Heart left ventricle (tissue), 16 donors: ENCODE results near the gene BMP2K. TPM values are rescaled to one million over a fixed set of nuclear protein-coding genes. Genes with fewer than 3 reads are reported as not detected.

Experiments
- ATAC-seq, 4 donors: fragments of 200-7000 bp; cut with Tn5 transposase; one replicate each; pipeline ENCODE4 v1.9.1; 2020 to 2022; ENCODE audit warnings: moderate library complexity in 4 of 4, mild to moderate bottlenecking in 3 of 4, moderate number of reproducible peaks in 1 of 4
- DNase-seq, 5 donors: peaks; one replicate each; pipeline ENCODE4 v3.0.0-alpha.2; 2020
- H3K27ac ChIP-seq, 12 donors: fragments of 200-600 bp; sonication (generic) in 4 of 12; one replicate each; pipeline versions ENCODE4 v1.5.0 to v1.8.0; 2016 to 2022; ENCODE audit warnings: mild to moderate bottlenecking in 2 of 12
- H3K27me3 ChIP-seq, 9 donors: fragments of 200-600 bp; sonication (generic) in 2 of 9; one replicate each; pipeline versions ENCODE4 v1.5.1 to v1.8.0; 2016 to 2022; ENCODE audit warnings: mild to moderate bottlenecking in 3 of 9
- H3K36me3 ChIP-seq, 9 donors: fragments of 200-600 bp; sonication (generic) in 2 of 9; one replicate each; pipeline versions ENCODE4 v1.5.0 to v1.8.0; 2018 to 2022; ENCODE audit warnings: mild to moderate bottlenecking in 2 of 9
- H3K4me1 ChIP-seq, 12 donors: fragments of 200-600 bp; sonication (generic) in 4 of 12; one replicate each; pipeline versions ENCODE4 v1.5.0 to v1.8.0; 2016 to 2022; ENCODE audit warnings: mild to moderate bottlenecking in 3 of 12
- H3K4me3 ChIP-seq, 12 donors: fragments of 200-600 bp; sonication (generic) in 4 of 12; one replicate each; pipeline versions ENCODE4 v1.5.0 to v1.8.0; 2017 to 2022; ENCODE audit warnings: mild to moderate bottlenecking in 9 of 12, moderate library complexity in 4 of 12
- H3K9me3 ChIP-seq, 12 donors: fragments of 200-600 bp; sonication (generic) in 4 of 12; one replicate each; pipeline versions ENCODE4 v1.5.0 to v1.8.0; 2016 to 2022; ENCODE audit warnings: mild to moderate bottlenecking in 1 of 12
- POLR2A ChIP-seq, 2 donors: fragments of 450-650 bp; IDR thresholded peaks; one replicate each; pipeline ENCODE4 v1.6.1; 2017; ENCODE audit warnings: antibody characterized with exemption in 2 of 2, mild to moderate bottlenecking in 2 of 2, moderate library complexity in 2 of 2
- WGBS, 4 donors: extraction: QIAGEN DNeasy Blood & Tissue Kit in 2 of 4; methylation state at CpG; one replicate each; pipeline versions ENCODE4 v1.1.5 to v1.1.7; 2013 to 2018; 5-methylcytosine and 5-hydroxymethylcytosine counted together
- intact Hi-C, 10 donors: fragments of 100-400 bp; cut with DNase I; formaldehyde crosslinking; loops; one replicate each; pipeline versions ENCODE4 v1.11.1 to v1.14.2; 2022
- polyA plus RNA-seq, 2 donors: library from polyadenylated mRNA; stranded (reverse); fragments of 200-250 nt; gene quantifications; one replicate each; pipeline ENCODE4 v1.2.3, GENCODE V29; 2013
- total RNA-seq, 9 donors: library from RNA; depleted of rRNA in 2 of 9; stranded (reverse); fragments of >200 nt in 2 of 9; fragmentation: NEBNext Ultra II Directional in 3 of 9; extraction: Animal tissue kit (Norgen Biotek cat#: 25700) in 3 of 9; gene quantifications; one replicate each; pipeline versions ENCODE4 v1.1.0 to v1.2.4, GENCODE V29; 2016 to 2023
- TF ChIP-seq, protein P1 (sequence below), 12 donors: fragments of 200-600 bp; sonication (generic) in 4 of 12; IDR thresholded peaks; one replicate each; pipeline versions ENCODE4 v1.5.0 to v1.8.0; 2018 to 2022; ENCODE audit warnings: antibody characterized with exemption in 12 of 12, mild to moderate bottlenecking in 5 of 12
- donor health status: ischemic (EF 13 %, LVEDD 7.1; RV severe dilation, severe dysfunction).
- donor health status: healthy with polysubstance abuse.
- donor health status: DM: no; HTN: yes; CAD: no.
- donor health status: DM: no; HTN: no; CAD: no.
- donor health status: ischemic (EF 25% LVEDD 6.9; RV normal size, moderate dysfunction).
- donor health status: ischemic (EF 25% LVEDD 5.7; RV mildly dilated, moderate dysfunction).
- donor health status: healthy.
- donor health status: DM: yes; HTN: yes; CAD: no.
- donor health status: ischemic (EF 35%, LVEDD 5.7; RV mildly dilated, moderate dysfunction).
- donor health status: nonischemic (EF 11% LVEDD 7.7; RV severe dilation, severe dysfunction).
- donor health status: DM: yes; HTN: yes; CAD: no.
- donor health status: PGD.
- donor health status: ischemic (EF 29% LVEDD 5.4; RV normal size, mild dysfunction).
- donor health status: nonischemic (EF 23%, LVEDD 6.1; RV moderate dilation, normal function).

The BMP2K gene
- total and polyA plus RNA-seq, 11 donors = 5.4 to 65.7 (median 21.6) TPM

DNA sequence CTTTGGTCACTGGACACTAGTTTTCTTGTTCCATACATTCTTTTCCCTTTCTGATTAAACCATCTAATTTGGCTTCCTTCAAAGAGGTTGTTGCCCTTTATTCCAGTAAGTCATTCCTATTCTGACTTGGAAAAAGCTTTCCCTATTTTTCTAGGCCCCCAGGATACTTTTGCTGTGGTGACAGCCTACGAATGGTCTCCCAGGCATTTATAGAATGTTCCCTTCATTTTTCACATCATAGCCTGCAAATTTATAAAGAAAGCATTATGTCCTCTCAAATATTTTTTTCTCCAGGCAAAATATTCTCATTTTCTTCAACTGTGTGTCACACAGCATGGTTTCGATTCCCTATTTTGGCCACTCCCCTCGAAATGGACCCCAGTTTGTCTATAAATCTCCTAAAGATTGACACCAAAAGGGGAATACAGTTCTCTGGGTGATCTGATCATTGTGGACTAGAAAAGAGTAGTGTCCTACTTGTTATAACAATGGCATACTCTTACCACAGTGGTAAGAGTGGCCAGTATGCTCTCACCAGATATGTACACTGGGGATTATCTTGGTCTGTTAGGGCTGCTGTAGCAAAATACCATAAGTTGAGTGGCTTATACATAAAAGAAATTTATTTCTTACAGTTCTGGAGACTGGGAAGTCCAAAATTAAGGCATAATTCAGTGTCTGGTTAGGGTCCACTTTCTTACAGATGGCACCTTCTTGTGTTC lies 41.5 kb upstream of the BMP2K start:
- Histone ChIP-seq H3K9me3 (no peaks in the 10 kb centered on the region), H3K4me3 (no peak overlapping the region), H3K4me1 (no peaks in the 10 kb centered on the region), H3K36me3 (no peaks in the 10 kb centered on the region), H3K27ac (no peak overlapping the region), H3K27me3 (no peaks in the 10 kb centered on the region)
- DNase-seq (no peak), ATAC-seq (no peak)
- WGBS, 4 donors = 88 to 94% (median 92%) methylated on average over 3 of the region's 3 CpGs
- TF ChIP-seq, protein P1, sequence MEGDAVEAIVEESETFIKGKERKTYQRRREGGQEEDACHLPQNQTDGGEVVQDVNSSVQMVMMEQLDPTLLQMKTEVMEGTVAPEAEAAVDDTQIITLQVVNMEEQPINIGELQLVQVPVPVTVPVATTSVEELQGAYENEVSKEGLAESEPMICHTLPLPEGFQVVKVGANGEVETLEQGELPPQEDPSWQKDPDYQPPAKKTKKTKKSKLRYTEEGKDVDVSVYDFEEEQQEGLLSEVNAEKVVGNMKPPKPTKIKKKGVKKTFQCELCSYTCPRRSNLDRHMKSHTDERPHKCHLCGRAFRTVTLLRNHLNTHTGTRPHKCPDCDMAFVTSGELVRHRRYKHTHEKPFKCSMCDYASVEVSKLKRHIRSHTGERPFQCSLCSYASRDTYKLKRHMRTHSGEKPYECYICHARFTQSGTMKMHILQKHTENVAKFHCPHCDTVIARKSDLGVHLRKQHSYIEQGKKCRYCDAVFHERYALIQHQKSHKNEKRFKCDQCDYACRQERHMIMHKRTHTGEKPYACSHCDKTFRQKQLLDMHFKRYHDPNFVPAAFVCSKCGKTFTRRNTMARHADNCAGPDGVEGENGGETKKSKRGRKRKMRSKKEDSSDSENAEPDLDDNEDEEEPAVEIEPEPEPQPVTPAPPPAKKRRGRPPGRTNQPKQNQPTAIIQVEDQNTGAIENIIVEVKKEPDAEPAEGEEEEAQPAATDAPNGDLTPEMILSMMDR (IDR thresholded peaks at IDR 0.05) = no peak
- no peak for TF ChIP-seq POLR2A (IDR thresholded peaks at IDR 0.05)
- intact Hi-C loops = no loop called here

DNA sequence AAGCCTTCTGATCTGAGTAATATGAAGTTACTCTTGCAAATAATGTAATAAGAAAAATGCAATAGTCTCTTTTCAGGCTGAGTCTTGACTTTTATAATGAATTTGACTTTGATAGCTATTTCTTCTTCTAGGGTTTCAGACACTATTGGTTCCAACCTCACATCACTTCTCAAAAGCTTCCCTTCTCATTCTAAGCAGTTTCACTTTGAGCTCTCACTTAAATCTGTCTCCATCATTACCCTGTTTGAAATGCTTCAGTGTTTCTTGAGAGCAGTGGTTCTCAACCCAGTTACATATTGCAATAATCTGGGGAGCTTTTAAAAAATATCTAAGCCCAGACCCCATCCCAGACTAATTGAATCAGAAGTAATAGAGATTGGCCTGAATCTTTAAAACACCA lies 40.5 kb upstream of the BMP2K start:
- no peaks in the 10 kb centered on the region for H3K9me3 ChIP-seq
- no peak overlapping the region for H3K27ac ChIP-seq
- DNase-seq (no peak), ATAC-seq (no peak)
- no peak overlapping the region for H3K4me3 ChIP-seq
- intact Hi-C loops = no loop called here
- no peaks in the 10 kb centered on the region for H3K4me1 ChIP-seq
- no peaks in the 10 kb centered on the region for H3K27me3 ChIP-seq
- H3K36me3 ChIP-seq = no peaks in the 10 kb centered on the region
- TF ChIP-seq, protein P1 (IDR thresholded peaks at IDR 0.05) = no peak
- no peak for TF ChIP-seq POLR2A (IDR thresholded peaks at IDR 0.05)

DNA sequence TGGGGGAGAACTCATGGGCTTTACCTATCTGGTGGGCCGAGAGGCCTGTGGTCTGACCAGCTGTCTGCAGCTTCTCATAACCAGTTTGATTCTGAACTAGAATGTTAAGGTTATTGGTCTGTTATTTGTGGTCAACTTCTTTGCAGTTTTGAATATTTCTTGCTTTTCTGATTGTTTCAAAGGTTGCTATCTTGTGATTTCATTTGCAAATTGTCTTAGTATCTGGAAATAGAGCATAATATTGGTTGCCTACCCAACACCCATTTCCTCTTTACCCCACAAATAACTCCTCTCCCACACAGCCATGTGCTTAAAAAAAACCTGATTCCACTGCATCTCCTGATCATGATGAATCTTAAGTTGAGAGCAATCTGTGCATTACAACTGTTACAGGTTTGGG lies 39.1 kb upstream of the BMP2K start:
- DNase-seq (no peak), ATAC-seq (no peak)
- no peak overlapping the region for H3K27ac ChIP-seq
- H3K9me3 ChIP-seq = no peaks in the 10 kb centered on the region
- TF ChIP-seq, protein P1 (IDR thresholded peaks at IDR 0.05) = no peak
- TF ChIP-seq POLR2A (IDR thresholded peaks at IDR 0.05) = no peak
- no peaks in the 10 kb centered on the region for H3K4me1 ChIP-seq
- no peaks in the 10 kb centered on the region for H3K36me3 ChIP-seq
- no peak overlapping the region for H3K4me3 ChIP-seq
- intact Hi-C loops = no loop called here
- 92 to 100% (median 96%) methylated on average over 1 of the region's 1 CpG for WGBS, 4 donors
- no peaks in the 10 kb centered on the region for H3K27me3 ChIP-seq

DNA sequence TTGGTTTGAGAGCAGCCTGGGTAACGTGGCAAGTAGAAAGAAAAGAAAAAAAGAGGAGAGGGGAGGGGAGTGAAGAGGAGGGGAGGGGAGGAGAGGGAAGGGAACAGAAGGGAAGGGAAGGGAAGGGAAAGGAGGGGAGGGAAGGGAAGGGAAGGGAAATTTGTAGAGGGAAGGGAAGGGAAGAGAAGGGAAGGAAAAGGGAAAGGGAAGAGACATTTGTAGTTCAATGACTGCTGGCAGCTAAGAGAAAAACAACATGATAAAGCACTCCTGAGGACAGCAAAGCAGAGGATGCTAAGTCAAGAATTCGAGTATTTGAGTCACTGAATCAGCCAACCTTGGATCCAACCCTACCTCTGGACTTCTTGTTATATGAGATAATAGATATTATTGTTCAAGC lies 38.2 kb upstream of the BMP2K start:
- DNase-seq (no peak), ATAC-seq (no peak)
- H3K27me3 ChIP-seq = no peaks in the 10 kb centered on the region
- H3K4me1 ChIP-seq = no peaks in the 10 kb centered on the region
- intact Hi-C loops = no loop called here
- no peak overlapping the region for H3K4me3 ChIP-seq
- no peak overlapping the region for H3K27ac ChIP-seq
- H3K9me3 ChIP-seq = no peaks in the 10 kb centered on the region
- no peaks in the 10 kb centered on the region for H3K36me3 ChIP-seq
- no peak for TF ChIP-seq POLR2A (IDR thresholded peaks at IDR 0.05)
- TF ChIP-seq, protein P1 (IDR thresholded peaks at IDR 0.05) = no peak
- 68 to 84% (median 72%) methylated on average over 2 of the region's 2 CpGs for WGBS, 4 donors
